ENCODE results near the gene HES6. TPM values are rescaled to one million over a fixed set of nuclear protein-coding genes. Genes with fewer than 3 reads are reported as not detected.

The HES6 gene
- total RNA-seq, 1 donor from 2014 or later = 8.6 TPM

DNA sequence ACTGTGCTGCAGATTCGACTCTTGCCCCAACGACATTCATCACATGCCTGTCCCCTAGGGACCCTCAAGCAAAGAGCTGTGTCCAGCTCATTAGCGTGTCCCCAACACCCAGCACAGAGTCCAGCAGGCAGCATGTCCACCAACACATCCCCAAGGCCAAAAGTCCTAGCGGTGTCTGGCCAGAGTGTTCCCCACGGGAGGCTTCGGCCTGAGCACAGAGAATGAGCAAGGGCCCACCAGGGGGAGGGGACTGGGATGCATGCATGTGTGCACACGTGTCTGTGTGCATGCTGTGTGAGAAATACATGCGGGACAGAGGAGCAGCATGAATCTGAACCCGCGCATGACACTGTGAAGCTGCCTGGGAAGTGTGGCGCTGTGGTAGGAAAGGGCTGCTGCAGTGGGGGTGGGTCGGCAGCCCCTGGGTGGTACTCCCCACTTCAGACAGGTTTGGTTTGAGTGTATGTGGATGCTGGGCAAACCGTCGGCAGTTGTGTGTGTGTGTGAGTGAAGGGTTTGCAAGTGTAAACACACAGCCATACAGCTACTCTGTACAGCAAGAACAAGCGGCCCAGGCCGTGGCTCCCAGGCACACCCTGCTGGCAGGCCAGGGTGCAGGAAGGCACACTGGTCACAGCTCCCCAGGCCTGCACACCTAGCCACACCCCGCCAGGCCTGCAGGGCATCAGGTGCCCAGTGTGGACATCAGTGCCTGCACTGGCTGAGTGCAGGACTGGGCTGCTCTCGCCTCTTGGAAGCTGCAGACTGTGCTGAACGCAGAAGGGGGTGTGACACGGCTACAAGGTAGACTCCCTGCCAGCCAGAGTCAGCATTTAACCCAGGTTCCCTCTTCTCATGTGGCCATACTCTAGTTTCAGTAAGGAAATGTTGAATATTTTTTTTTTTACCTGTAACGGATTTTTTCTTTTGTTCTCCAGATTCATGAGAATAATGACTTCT is 19.5 kb upstream of the HES6 start:
- intact Hi-C loops (cut with DNase I) = no loop called here
- Histone ChIP-seq H3K27ac (no peak overlapping the region), H3K4me3 (no peak overlapping the region), H3K27me3 (no peaks in the 10 kb centered on the region), H3K4me1 (peaks cover 24% of the 10 kb centered on the region), H3K9me3 (no peaks in the 10 kb centered on the region), H3K36me3 (peaks cover 0 to 64% of the 10 kb centered on the region in 2 donors)
- DNase-seq (ENCODE audit: extremely low spot score in 2 of 2) = no peak
- TF ChIP-seq POLR2AphosphoS5 (IDR thresholded peaks at IDR 0.05; ENCODE audit: insufficient read depth in 1 of 2, low read depth in 1 of 2) (no peak), POLR2A (IDR thresholded peaks at IDR 0.05) (no peak)
- TF ChIP-seq, protein P1, sequence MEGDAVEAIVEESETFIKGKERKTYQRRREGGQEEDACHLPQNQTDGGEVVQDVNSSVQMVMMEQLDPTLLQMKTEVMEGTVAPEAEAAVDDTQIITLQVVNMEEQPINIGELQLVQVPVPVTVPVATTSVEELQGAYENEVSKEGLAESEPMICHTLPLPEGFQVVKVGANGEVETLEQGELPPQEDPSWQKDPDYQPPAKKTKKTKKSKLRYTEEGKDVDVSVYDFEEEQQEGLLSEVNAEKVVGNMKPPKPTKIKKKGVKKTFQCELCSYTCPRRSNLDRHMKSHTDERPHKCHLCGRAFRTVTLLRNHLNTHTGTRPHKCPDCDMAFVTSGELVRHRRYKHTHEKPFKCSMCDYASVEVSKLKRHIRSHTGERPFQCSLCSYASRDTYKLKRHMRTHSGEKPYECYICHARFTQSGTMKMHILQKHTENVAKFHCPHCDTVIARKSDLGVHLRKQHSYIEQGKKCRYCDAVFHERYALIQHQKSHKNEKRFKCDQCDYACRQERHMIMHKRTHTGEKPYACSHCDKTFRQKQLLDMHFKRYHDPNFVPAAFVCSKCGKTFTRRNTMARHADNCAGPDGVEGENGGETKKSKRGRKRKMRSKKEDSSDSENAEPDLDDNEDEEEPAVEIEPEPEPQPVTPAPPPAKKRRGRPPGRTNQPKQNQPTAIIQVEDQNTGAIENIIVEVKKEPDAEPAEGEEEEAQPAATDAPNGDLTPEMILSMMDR (IDR thresholded peaks at IDR 0.05) = no peak

DNA sequence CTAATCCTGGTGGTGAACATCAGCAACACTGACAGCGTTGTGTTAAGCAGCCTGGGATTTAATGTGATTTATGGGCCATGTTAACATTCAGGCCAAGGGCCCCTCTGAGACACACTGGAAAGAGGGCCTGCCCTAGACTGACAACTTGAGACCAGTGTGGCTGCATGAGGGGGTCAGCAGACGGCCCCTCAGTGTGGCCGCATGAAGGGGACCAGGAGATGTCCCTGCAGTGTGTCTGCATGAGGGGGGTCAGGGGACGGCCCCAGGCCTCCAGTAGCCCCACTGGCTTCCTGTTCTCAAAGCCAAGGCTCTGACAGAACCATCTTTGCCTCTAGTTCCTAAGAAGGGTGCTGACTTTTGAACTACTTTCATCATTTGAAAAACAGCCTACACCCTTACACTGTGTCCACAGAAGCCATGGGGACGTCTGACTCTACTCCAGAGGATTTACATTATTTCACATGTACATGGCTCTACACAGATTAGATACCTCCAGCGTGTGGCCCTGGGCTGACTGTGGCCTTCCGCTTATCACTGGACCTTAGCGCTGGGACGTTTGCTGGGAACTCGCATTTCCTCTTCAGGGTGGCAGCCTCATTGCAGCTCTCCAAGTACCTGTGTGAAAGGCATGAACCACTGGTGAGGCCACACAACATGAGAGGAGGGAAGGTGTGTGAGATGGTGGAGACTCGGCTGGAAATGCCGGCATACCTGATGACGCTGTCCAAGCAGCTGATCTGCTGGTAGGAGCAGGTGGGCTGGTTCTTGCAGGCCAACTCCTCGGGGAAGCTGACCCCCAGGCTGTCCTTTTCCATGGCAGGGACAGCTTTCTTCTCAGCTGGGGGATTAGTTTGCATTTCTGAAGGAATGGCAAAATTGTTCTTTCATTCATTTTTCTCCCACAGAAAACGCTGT is 18.2 kb upstream of the HES6 start:
- H3K27ac ChIP-seq = no peak overlapping the region
- peaks cover 13% of the 10 kb centered on the region for H3K4me1 ChIP-seq
- no peak overlapping the region for H3K4me3 ChIP-seq
- H3K9me3 ChIP-seq = no peaks in the 10 kb centered on the region
- H3K36me3 ChIP-seq = peaks cover 0 to 73% of the 10 kb centered on the region in 2 donors
- intact Hi-C loops (cut with DNase I) = no loop called here
- no peaks in the 10 kb centered on the region for H3K27me3 ChIP-seq
- TF ChIP-seq, protein P1 (IDR thresholded peaks at IDR 0.05) = no peak
- TF ChIP-seq POLR2AphosphoS5 (IDR thresholded peaks at IDR 0.05; ENCODE audit: insufficient read depth in 1 of 2, low read depth in 1 of 2) (no peak), POLR2A (IDR thresholded peaks at IDR 0.05) (no peak)
- DNase-seq (ENCODE audit: extremely low spot score in 2 of 2) = no peak

DNA sequence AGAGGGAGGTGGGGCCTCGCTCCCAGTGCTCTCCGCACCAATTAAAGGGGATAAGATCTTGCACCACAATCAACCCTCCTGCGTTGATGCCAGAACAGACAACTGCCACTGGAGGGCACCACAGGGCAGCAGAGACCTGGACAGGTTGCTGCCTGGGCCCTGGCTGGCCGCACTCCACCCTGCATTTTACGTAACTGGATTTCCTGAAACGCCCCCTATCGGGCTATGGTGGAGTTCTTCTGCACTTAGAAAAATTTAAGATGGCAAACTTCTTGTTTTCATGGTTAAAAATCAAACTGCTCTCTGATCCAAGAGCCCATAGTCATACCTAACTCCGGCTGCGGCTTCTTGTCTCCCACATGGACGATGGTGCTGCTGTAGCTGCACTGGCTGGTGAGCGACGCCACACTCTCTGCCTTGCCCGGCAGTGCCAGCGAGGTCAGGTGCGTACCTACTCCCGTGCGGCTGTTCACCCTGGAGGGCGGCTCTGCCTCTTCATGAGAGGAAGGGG is 16.8 kb upstream of the HES6 start:
- H3K36me3 ChIP-seq = peaks cover 0 to 84% of the 10 kb centered on the region in 2 donors
- no peaks in the 10 kb centered on the region for H3K9me3 ChIP-seq
- intact Hi-C loops (cut with DNase I) = no loop called here
- no peak overlapping the region for H3K27ac ChIP-seq
- no peaks in the 10 kb centered on the region for H3K27me3 ChIP-seq
- DNase-seq (ENCODE audit: extremely low spot score in 2 of 2) = no peak
- no peaks in the 10 kb centered on the region for H3K4me1 ChIP-seq
- H3K4me3 ChIP-seq = no peak overlapping the region
- peak in 1 of 2 donors; percentile 60 for TF ChIP-seq POLR2AphosphoS5 (IDR thresholded peaks at IDR 0.05; ENCODE audit: insufficient read depth in 1 of 2, low read depth in 1 of 2)
- TF ChIP-seq POLR2A (IDR thresholded peaks at IDR 0.05) = no peak
- TF ChIP-seq, protein P1 (IDR thresholded peaks at IDR 0.05) = peak in 2 of 3 experiments; percentile 41 to 52

DNA sequence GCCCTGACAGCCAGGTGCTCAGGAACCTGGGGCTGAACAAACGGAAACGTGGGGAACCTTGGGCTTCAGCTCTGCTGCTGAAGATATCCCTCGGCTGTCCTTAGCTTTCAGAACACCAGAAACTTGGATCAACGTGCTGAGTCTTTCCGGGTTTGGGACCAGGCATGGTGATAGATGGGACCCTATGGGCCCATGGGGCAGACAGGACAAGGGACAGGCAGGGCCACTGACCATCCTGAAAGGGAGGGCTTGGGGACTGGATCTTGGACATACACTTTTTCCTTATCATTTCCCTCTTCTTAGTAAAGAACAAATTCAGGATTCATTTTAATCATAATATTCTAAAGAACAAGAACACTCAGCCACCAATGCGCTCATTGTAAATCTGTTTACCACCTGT is 16.3 kb upstream of the HES6 start:
- intact Hi-C loops (cut with DNase I) = no loop called here
- Histone ChIP-seq H3K36me3 (peaks cover 0 to 85% of the 10 kb centered on the region in 2 donors), H3K9me3 (no peaks in the 10 kb centered on the region), H3K27ac (no peak overlapping the region), H3K4me3 (no peak overlapping the region), H3K27me3 (no peaks in the 10 kb centered on the region), H3K4me1 (no peaks in the 10 kb centered on the region)
- no peak for DNase-seq (ENCODE audit: extremely low spot score in 2 of 2)
- TF ChIP-seq POLR2A (IDR thresholded peaks at IDR 0.05) (no peak), POLR2AphosphoS5 (IDR thresholded peaks at IDR 0.05; ENCODE audit: insufficient read depth in 1 of 2, low read depth in 1 of 2) (no peak)
- TF ChIP-seq, protein P1 (IDR thresholded peaks at IDR 0.05) = no peak

Measured in vagina (tissue), 2 donors.